GM19099 (cell line): ENCODE data around the gene NPTN.

Experiments used
- POLR2A ChIP-seq: IDR thresholded peaks from 3 replicates; pipeline ENCODE4 v1.6.1; 2011; ENCODE audit warnings: low read depth; ENCODE audit not compliant: insufficient read length; ENCODE audit errors: extremely low read depth

NPTN gene

DNA sequence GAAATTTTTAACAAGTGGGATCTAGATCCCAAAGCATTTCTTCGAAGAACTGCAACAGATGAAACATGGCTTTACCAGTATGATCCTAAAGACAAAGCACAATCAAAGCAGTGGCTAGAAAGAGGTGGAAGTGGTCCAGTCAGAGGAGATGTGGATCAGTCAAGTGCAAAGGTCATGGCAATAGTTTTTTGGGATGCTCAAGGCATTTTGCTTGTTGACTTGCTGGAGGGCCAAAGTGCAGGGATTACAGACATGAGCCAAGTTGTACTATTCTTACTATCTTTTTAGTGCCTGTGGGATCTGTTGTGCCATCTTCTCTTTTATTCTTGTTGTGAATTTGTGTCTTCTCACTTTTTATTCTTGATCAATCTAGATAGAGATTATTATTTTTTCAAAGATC is 108.3 kb downstream of the NPTN start:
- TF ChIP-seq POLR2A: no peak

DNA sequence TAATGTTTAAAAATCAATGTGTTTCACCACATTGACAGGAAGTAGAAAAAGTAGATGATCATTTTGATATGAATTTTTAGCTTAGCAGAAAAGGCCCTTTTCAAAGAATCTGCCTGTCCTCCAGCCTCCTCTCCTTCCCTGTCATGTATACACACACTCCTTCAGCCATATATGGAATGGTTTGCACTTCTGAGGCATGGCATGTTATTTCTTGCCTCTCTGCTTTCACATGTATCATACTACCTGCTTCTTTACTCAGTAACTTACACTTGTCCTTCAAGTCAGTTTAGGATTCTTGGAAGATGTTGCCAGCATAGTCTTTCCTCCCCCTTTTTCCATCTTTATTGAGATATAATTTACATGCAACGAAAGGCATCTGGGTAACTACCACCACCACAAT is 111.2 kb downstream of the NPTN start:
- TF ChIP-seq POLR2A: no peak

DNA sequence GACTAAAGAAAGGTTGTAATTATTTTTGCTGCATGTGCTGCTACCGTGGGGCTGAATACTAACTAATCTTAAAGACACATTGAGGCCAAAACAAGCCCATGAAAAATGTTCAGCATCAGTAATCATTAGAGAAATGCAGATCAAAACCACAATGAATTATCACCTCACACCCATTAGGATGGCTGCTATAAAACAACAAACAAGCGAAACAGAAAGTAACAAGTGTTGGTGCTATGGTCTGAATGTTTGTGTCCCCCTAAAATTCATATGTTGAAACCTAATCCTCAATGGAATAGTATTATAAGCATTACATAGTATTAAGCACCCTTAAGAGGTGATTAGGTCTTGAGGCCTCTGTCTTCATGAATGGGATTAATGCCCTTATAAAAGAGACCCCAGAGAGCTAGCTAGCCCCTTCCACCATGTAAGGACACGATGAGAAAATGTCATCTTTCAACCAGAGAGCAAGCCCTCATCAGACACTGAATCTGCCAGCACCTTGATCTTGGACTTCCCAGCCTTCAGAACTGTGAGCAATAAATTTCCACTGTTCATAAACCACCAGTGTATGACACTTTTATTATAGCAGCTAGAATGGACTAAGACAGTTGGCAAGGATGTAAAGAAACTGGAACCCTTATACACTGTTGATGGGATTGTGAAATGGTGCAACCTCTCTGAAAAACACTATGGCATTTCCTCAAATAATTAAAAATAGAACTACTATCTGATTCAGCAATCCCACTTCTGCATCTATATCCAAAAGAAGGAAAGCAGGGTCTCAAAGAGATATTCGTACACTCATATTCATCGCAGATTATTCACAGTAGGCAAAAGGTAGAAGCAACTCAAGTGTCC is 114.1 kb downstream of the NPTN start:
- no peak for TF ChIP-seq POLR2A

DNA sequence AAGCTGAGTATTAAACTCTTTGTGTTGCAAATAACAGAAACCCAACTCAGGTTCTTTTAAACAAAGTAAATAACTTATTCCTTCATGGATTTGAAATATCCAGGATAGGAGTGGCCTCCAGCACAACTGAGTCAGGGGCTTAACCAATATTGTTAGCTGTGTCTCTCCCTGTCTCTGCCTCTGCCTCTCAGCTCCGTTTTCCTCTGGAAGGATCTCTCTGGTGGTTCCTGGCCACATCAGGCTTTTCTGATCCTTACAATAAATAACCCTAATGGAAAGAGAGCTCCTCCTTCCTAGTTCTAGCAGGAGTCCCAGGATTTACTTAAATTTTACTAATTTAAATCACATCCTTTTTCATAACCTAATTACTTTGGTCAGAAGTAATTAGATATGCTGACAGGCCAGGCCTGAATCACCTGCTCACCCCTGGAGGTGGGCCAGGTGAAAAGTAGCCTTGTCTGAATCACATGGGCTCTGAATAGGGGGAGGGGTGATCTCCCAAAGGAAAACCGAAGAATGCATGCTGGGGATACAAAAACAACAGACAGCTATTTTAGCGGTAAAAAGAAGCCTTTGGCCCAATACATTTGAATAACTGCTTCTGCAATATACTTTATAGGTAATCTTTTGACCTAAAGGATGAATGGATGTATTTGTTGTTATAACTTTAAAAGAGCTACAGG is 114.9 kb downstream of the NPTN start:
- no peak for TF ChIP-seq POLR2A

DNA sequence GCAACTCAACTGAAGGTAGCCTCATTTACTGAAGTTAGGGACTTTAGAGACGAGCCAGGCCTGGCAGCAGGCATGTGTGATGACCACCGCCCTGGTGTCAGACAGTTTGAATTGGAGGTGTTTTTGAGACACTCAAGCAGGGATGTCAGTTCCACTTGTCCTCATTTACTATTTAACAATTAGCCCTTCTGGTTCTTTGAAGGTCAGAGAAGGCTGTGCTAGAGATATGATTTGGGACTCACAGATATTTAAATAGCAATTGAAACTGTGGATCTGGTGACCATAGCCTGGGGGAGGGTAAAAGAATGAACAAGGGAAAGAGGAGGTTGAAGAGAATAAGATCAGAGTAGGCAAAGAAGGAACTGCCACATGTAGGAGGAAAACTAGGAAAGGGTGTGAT is 115.6 kb downstream of the NPTN start:
- TF ChIP-seq POLR2A: no peak

DNA sequence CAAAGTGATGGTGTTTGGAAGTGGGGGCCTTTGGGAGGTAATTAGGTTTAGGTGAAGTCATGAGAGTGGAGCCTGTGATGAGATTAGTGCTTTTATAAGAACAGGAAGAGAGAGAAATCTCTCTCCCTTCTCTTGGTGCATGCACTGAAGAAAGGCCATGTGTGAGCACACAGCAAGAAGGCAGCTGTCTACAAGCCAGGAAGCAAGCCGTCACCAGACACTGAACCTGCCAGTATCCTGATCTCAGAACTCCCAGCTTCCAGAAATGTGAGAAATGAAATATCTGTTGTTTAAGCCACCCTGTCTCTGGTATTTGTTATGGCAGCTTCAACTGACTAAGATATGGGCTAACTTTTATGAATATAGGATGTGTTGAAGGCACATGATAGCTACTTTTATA is 117.7 kb downstream of the NPTN start:
- no peak for TF ChIP-seq POLR2A
